OCI-LY3 (cell line): Measurements from ENCODE around the gene ECHDC1.

Experiments
- H2AFZ ChIP-seq: fragments of 200-600, 300-600 bp; shearing (Covaris generic); 2 replicates; pipeline ENCODE4 v1.6.0; 2014; ENCODE audit warnings: antibody characterized with exemption, low read depth, low read length
- H3K27ac ChIP-seq: fragments of 200-600, 300-600 bp; sonication (generic); 2 replicates; pipeline ENCODE4 v1.5.1; 2014; ENCODE audit warnings: mild to moderate bottlenecking, low read length, moderate library complexity, mixed read lengths
- H3K27me3 ChIP-seq: fragments of 200-600, 300-600 bp; sonication (generic); 2 replicates; pipeline ENCODE4 v1.6.1; 2014; ENCODE audit warnings: low read depth, low read length, mixed read lengths
- H3K36me3 ChIP-seq: fragments of 200-600, 300-600 bp; sonication (generic); replicated peaks from 2 replicates; pipeline ENCODE3; 2014; ENCODE audit warnings: low read depth, low read length, mixed read lengths
- H3K4me1 ChIP-seq: fragments of 300-600, 200-600 bp; sonication (generic); 2 replicates; pipeline ENCODE4 v1.6.1; 2014; ENCODE audit warnings: low read length, mixed read lengths
- H3K4me2 ChIP-seq: fragments of 200-600, 300-600 bp; sonication (generic); 2 replicates; pipeline ENCODE4 v1.6.1; 2014; ENCODE audit warnings: low read length, mixed read lengths
- H3K4me3 ChIP-seq: fragments of 300-600, 200-600 bp; sonication (generic); 2 replicates; pipeline ENCODE4 v1.5.1; 2014; ENCODE audit warnings: antibody characterized with exemption, mild to moderate bottlenecking, low read length, moderate library complexity
- H3K79me2 ChIP-seq: fragments of 300-600, 200-600 bp; shearing (Covaris generic); 2 replicates; pipeline ENCODE4 v1.6.1; 2014; ENCODE audit warnings: mild to moderate bottlenecking, low read length, mixed read lengths
- H3K9ac ChIP-seq: fragments of 300-600, 200-600 bp; shearing (Covaris generic); 2 replicates; pipeline ENCODE4 v1.6.0; 2014; ENCODE audit warnings: mild to moderate bottlenecking, low read length, moderate library complexity
- H3K9me3 ChIP-seq: fragments of 200-600, 300-600 bp; shearing (Covaris generic); 2 replicates; pipeline ENCODE4 v1.6.1; 2014; ENCODE audit warnings: low read length, mixed read lengths; ENCODE audit not compliant: insufficient read depth
- H4K20me1 ChIP-seq: fragments of 200-600, 300-600 bp; sonication (generic); 2 replicates; pipeline ENCODE4 v1.6.1; 2016; ENCODE audit warnings: low read length, mixed read lengths; ENCODE audit not compliant: insufficient read depth
- EZH2phosphoT487 ChIP-seq: fragments of 200-600 bp; shearing (Covaris generic); IDR thresholded peaks from 2 replicates; pipeline ENCODE4 v1.6.1; 2018; ENCODE audit warnings: antibody characterized with exemption, mixed run types, low read depth
- TF ChIP-seq, protein P1 (sequence below): fragments of 200-600, 300-600 bp; sonication (generic); IDR thresholded peaks from 2 replicates; pipeline ENCODE4 v1.5.1; 2014; ENCODE audit warnings: antibody characterized with exemption, low read length, low read depth

Gene ECHDC1

DNA sequence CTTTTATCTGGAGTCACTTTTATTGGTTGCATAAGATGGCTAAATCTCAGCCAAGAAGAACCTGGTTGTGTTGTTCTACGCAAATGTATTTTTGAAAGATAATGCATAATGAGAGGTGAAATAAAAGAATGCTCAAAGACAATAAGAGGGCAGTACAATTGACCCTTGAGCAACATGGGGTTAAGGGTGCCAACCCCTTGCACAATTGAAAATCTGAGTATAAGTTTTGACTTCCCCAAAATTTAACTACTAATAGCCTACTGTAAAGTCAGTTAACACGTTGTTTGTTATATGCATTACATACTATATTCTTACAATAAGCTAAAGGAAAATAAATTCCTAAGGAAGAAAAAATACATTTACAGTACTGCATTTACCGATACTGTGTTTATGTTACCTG, 70.8 kb downstream of the ECHDC1 start:
- TF ChIP-seq, protein P1, sequence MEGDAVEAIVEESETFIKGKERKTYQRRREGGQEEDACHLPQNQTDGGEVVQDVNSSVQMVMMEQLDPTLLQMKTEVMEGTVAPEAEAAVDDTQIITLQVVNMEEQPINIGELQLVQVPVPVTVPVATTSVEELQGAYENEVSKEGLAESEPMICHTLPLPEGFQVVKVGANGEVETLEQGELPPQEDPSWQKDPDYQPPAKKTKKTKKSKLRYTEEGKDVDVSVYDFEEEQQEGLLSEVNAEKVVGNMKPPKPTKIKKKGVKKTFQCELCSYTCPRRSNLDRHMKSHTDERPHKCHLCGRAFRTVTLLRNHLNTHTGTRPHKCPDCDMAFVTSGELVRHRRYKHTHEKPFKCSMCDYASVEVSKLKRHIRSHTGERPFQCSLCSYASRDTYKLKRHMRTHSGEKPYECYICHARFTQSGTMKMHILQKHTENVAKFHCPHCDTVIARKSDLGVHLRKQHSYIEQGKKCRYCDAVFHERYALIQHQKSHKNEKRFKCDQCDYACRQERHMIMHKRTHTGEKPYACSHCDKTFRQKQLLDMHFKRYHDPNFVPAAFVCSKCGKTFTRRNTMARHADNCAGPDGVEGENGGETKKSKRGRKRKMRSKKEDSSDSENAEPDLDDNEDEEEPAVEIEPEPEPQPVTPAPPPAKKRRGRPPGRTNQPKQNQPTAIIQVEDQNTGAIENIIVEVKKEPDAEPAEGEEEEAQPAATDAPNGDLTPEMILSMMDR: no peak
- TF ChIP-seq EZH2phosphoT487: no peak
- Histone ChIP-seq H3K27ac (no peak overlapping the region), H4K20me1 (peaks cover 33% of the 10 kb centered on the region), H3K27me3 (no peaks in the 10 kb centered on the region), H3K9ac (no peak overlapping the region), H3K4me3 (no peak overlapping the region), H3K36me3 (peaks cover 4% of the 10 kb centered on the region), H3K9me3 (no peaks in the 10 kb centered on the region), H3K79me2 (peaks cover 68% of the 10 kb centered on the region), H3K4me1 (peaks cover 10% of the 10 kb centered on the region), H3K4me2 (no peak overlapping the region), H2AFZ (no peak overlapping the region)

- H3K9ac ChIP-seq: peak overlapping the region; percentile 88
- peaks cover 58% of the 10 kb centered on the region for H3K79me2 ChIP-seq
- peaks cover 14% of the 10 kb centered on the region for H3K4me1 ChIP-seq
- peak overlapping the region; percentile 92 for H3K27ac ChIP-seq
- H3K36me3 ChIP-seq: peaks cover 4% of the 10 kb centered on the region
- no peaks in the 10 kb centered on the region for H3K27me3 ChIP-seq
- no peaks in the 10 kb centered on the region for H3K9me3 ChIP-seq
- H3K4me2 ChIP-seq: peak overlapping the region; percentile 79
- peak overlapping the region; percentile 92 for H3K4me3 ChIP-seq
- peaks cover 19% of the 10 kb centered on the region for H4K20me1 ChIP-seq
- no peak overlapping the region for H2AFZ ChIP-seq
- TF ChIP-seq, protein P1: no peak
- TF ChIP-seq EZH2phosphoT487: no peak
These were observed 75.5 kb downstream of the ECHDC1 start for GRCh38 chr6:127267646-127268625.

DNA sequence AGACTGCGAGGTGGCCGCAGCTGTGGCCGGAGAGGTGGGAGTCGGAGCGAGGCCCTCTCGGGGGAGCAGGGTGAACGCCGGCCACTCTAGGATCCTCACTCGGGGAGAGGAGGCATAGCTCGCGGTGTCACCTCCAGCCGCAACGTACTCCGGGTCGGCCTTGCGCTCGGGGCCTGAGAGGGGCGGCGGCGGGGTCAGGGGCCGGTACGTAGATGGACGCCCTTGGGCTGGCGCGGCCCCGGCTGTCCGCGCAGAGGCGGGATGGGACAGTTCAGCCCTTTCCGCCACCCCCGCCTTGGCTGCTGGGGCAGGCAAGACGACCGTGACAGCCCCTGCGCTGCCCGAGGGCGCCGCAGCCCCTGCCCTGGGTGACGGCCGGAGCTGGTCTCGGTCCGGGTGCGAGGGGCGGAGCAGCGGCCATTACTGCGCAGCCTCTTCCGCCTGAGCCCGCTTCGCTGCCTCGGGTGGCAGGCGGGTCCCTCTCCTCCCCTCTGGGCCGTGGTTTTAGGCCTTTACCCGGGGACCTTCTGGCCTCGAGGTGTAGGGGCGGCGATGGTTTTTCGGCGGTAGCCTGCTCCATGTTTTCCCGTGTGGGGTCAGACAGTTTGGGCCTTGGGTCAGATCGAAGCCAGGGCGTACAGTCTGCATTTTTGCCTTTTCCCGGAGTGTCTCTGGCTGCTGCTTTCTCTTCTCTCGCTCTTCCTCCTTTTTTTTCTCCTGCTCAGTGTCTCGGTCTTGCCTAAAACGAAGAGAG, 76.3 kb downstream of the ECHDC1 start:
- H4K20me1 ChIP-seq: peaks cover 11% of the 10 kb centered on the region
- peak overlapping the region; percentile 88 for H3K9ac ChIP-seq
- H2AFZ ChIP-seq: peak overlapping the region; percentile 99
- H3K4me2 ChIP-seq: peak overlapping the region; percentile 79
- no peaks in the 10 kb centered on the region for H3K9me3 ChIP-seq
- H3K4me1 ChIP-seq: peaks cover 14% of the 10 kb centered on the region
- no peaks in the 10 kb centered on the region for H3K27me3 ChIP-seq
- TF ChIP-seq, protein P1: no peak
- TF ChIP-seq EZH2phosphoT487: no peak
- H3K36me3 ChIP-seq: peaks cover 4% of the 10 kb centered on the region
- H3K4me3 ChIP-seq: peak overlapping the region; percentile 92
- peak overlapping the region; percentile 92 for H3K27ac ChIP-seq
- H3K79me2 ChIP-seq: peaks cover 49% of the 10 kb centered on the region
